Esophagus squamous epithelium (tissue), 5 donors: ENCODE data around the gene HES4. TPM values are rescaled to one million over a fixed set of nuclear protein-coding genes. Genes with fewer than 3 reads are reported as not detected.
A peak's percentile ranks its signal among the peaks of the same experiment; 100 is the strongest.

Experiments
- DNase-seq: peaks from one replicate; lab custom pipeline; 2025; lab: John Stamatoyannopoulos, UW
- H3K27ac ChIP-seq, 4 donors: fragments of 200-600 bp; sonication (generic); one replicate each; pipeline ENCODE4 v1.5.1; 2016 to 2019; ENCODE audit warnings: mild to moderate bottlenecking in 1 of 4
- H3K27me3 ChIP-seq, 4 donors: fragments of 200-600 bp; sonication (generic); 1 replicate in 3 of 4; 2 replicates in 1 of 4; pipeline versions ENCODE4 v1.5.1 to v1.6.0; 2017 to 2021; ENCODE audit warnings: antibody characterized with exemption in 1 of 4
- H3K36me3 ChIP-seq, 3 donors: fragments of 200-600 bp; sonication (generic); one replicate each; pipeline ENCODE4 v1.5.1; 2016 to 2019
- H3K4me1 ChIP-seq, 3 donors: fragments of 200-600 bp; sonication (generic); one replicate each; pipeline ENCODE4 v1.5.1; 2017 to 2019
- H3K4me3 ChIP-seq, 4 donors: fragments of 200-600 bp; sonication (generic); 1 replicate in 3 of 4; 2 replicates in 1 of 4; pipeline ENCODE4 v1.5.1; 2016 to 2019; ENCODE audit warnings: mild to moderate bottlenecking in 2 of 4, moderate library complexity in 1 of 4
- H3K9me3 ChIP-seq, 3 donors: fragments of 200-600 bp; sonication (generic); one replicate each; pipeline ENCODE4 v1.5.1; 2016 to 2019
- CTCF ChIP-seq, 6 experiments: fragments of 450-650 bp in 4 of 6; fragments of 200-600 bp in 2 of 6; sonication (generic) in 2 of 6; IDR thresholded peaks; one replicate each; pipeline ENCODE4 v1.5.1; 2016 to 2019; ENCODE audit warnings: antibody characterized with exemption in 6 of 6, mild to moderate bottlenecking in 4 of 6, moderate library complexity in 4 of 6
- POLR2A ChIP-seq, 4 donors: fragments of 450-650 bp; IDR thresholded peaks; one replicate each; pipeline ENCODE4 v1.6.1; 2017; ENCODE audit warnings: antibody characterized with exemption in 4 of 4, mild to moderate bottlenecking in 4 of 4, moderate library complexity in 3 of 4
- WGBS, 2 donors: methylation state at CpG; one replicate each; pipeline ENCODE4 v1.1.5; 2018; 5-methylcytosine and 5-hydroxymethylcytosine counted together
- intact Hi-C: fragments of 100-400 bp; cut with DNase I; formaldehyde crosslinking; loops from one replicate; pipeline ENCODE4 v1.15.0; 2022
- total RNA-seq, 4 donors: library from RNA; depleted of rRNA; stranded (reverse); fragments of >200 nt; gene quantifications; one replicate each; pipeline ENCODE4 v1.1.0, GENCODE V29; 2016
- donor health status: DM: yes; HTN: yes; CAD: no.

Gene HES4
- total RNA-seq, 4 donors from 2014 or later: 15.1 to 16.2 (median 15.3) TPM

GRCh38 chr1:967466-968343, 32.2 kb downstream of the HES4 start:
- Histone ChIP-seq H3K4me1 (peaks cover 32 to 81% (median 32%) of the 10 kb centered on the region in 3 donors), H3K27me3 (peaks cover 0 to 47% (median 4%) of the 10 kb centered on the region in 4 donors), H3K27ac (peak overlapping the region; percentile 91 to 99 (median 98)), H3K9me3 (no peaks in the 10 kb centered on the region), H3K36me3 (peaks cover 0 to 31% (median 4%) of the 10 kb centered on the region in 3 donors), H3K4me3 (peak overlapping the region; percentile 72 to 83 (median 74))
- WGBS, 2 donors: 46 to 48% methylated on average over 4 to 7 of the region's 23 CpGs
- DNase-seq: no peak
- TF ChIP-seq POLR2A (IDR thresholded peaks at IDR 0.05) (peak in 1 of 4 donors; percentile 12), CTCF (IDR thresholded peaks at IDR 0.05) (no peak)
- intact Hi-C loops: no loop called here

GRCh38 chr1:966704-967300, 33.1 kb downstream of the HES4 start:
- WGBS, 2 donors: 0% methylated on average over 2 of the region's 60 CpGs; no CpG with 5 or more reads in 1 of the 2 donors

GRCh38 chr1:966135-966703, 33.7 kb downstream of the HES4 start, which contains the start of gene PLEKHN1:
Gene PLEKHN1, plus strand, starts transcription at chr1:966482. Its CDS starts 50 bp downstream, at chr1:966532.
- H3K27me3 ChIP-seq: peaks cover 0 to 32% (median 3%) of the 10 kb centered on the region in 4 donors
- peak within 1 kb of the TSS; percentile 72 to 83 (median 74) for H3K4me3 ChIP-seq
- peaks cover 0 to 34% (median 10%) of the 10 kb centered on the region in 3 donors for H3K36me3 ChIP-seq
- peaks cover 28 to 81% (median 35%) of the 10 kb centered on the region in 3 donors for H3K4me1 ChIP-seq
- no peaks in the 10 kb centered on the region for H3K9me3 ChIP-seq
- intact Hi-C loops: no loop called here
- H3K27ac ChIP-seq: peak within 1 kb of the TSS; percentile 91 to 99 (median 98)
- peak in 1 of 4 donors; percentile 46 for TF ChIP-seq POLR2A (IDR thresholded peaks at IDR 0.05)
- no peak for TF ChIP-seq CTCF (IDR thresholded peaks at IDR 0.05)
- no CpG with 5 or more reads among the region's 31 CpGs for WGBS, 2 donors
- no peak for DNase-seq

More at GRCh38 chr1:966704-967300, 33.1 kb downstream of the HES4 start:
- H3K4me3 ChIP-seq: peak overlapping the region; percentile 72 to 83 (median 74)
- peak overlapping the region; percentile 91 to 99 (median 98) for H3K27ac ChIP-seq
- DNase-seq: no peak
- H3K9me3 ChIP-seq: no peaks in the 10 kb centered on the region
- H3K27me3 ChIP-seq: peaks cover 0 to 38% (median 4%) of the 10 kb centered on the region in 4 donors
- TF ChIP-seq CTCF (IDR thresholded peaks at IDR 0.05) (no peak), POLR2A (IDR thresholded peaks at IDR 0.05) (peak in 3 of 4 donors; percentile 38 to 60 (median 48))
- intact Hi-C loops: no loop called here
- H3K36me3 ChIP-seq: peaks cover 0 to 31% (median 10%) of the 10 kb centered on the region in 3 donors
- H3K4me1 ChIP-seq: peaks cover 30 to 81% (median 32%) of the 10 kb centered on the region in 3 donors

GRCh38 chr1:965526-966134, 34.3 kb downstream of the HES4 start:
- no peak for DNase-seq
- Histone ChIP-seq H3K27ac (peak overlapping the region; percentile 91 to 99 (median 98)), H3K4me3 (peak overlapping the region; percentile 72 to 83 (median 74)), H3K27me3 (peaks cover 0 to 26% (median under 1%) of the 10 kb centered on the region in 4 donors), H3K9me3 (no peaks in the 10 kb centered on the region), H3K4me1 (peaks cover 23 to 80% (median 34%) of the 10 kb centered on the region in 3 donors), H3K36me3 (peaks cover 0 to 34% (median 10%) of the 10 kb centered on the region in 3 donors)
- no peak for TF ChIP-seq CTCF (IDR thresholded peaks at IDR 0.05)
- no peak for TF ChIP-seq POLR2A (IDR thresholded peaks at IDR 0.05)
- WGBS, 2 donors: 77 to 87% methylated on average over 4 to 16 of the region's 26 CpGs
- intact Hi-C loops: no loop called here
